Measurements from ENCODE around the gene TMEM184A. TPM values are rescaled to one million over a fixed set of nuclear protein-coding genes. Genes with fewer than 3 reads are reported as not detected.

TMEM184A gene
- total and polyA plus RNA-seq, 2 of the 8 experiments (the other 6 are each of a cell fraction or from before 2014, with no cell fraction given): 1.8 to 2.1 TPM

DNA sequence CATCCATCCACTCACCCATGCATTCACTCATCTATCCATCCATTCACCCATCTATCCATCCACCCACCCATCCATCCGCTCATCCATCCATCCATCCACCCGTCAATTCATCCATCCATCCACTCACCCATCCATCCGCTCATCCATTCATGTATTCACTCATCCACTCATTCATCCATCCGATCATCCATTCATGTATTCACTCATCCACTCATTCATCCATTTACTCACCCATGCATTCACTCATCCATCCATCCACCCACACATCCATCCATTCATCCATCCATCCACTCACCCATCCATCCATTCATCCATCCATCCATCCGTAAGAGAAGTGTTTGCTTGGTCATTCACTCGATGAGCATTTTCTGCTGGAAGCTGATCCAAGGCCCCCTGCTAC, 22.5 kb upstream of the TMEM184A start (continued):
- TF ChIP-seq, protein P1, sequence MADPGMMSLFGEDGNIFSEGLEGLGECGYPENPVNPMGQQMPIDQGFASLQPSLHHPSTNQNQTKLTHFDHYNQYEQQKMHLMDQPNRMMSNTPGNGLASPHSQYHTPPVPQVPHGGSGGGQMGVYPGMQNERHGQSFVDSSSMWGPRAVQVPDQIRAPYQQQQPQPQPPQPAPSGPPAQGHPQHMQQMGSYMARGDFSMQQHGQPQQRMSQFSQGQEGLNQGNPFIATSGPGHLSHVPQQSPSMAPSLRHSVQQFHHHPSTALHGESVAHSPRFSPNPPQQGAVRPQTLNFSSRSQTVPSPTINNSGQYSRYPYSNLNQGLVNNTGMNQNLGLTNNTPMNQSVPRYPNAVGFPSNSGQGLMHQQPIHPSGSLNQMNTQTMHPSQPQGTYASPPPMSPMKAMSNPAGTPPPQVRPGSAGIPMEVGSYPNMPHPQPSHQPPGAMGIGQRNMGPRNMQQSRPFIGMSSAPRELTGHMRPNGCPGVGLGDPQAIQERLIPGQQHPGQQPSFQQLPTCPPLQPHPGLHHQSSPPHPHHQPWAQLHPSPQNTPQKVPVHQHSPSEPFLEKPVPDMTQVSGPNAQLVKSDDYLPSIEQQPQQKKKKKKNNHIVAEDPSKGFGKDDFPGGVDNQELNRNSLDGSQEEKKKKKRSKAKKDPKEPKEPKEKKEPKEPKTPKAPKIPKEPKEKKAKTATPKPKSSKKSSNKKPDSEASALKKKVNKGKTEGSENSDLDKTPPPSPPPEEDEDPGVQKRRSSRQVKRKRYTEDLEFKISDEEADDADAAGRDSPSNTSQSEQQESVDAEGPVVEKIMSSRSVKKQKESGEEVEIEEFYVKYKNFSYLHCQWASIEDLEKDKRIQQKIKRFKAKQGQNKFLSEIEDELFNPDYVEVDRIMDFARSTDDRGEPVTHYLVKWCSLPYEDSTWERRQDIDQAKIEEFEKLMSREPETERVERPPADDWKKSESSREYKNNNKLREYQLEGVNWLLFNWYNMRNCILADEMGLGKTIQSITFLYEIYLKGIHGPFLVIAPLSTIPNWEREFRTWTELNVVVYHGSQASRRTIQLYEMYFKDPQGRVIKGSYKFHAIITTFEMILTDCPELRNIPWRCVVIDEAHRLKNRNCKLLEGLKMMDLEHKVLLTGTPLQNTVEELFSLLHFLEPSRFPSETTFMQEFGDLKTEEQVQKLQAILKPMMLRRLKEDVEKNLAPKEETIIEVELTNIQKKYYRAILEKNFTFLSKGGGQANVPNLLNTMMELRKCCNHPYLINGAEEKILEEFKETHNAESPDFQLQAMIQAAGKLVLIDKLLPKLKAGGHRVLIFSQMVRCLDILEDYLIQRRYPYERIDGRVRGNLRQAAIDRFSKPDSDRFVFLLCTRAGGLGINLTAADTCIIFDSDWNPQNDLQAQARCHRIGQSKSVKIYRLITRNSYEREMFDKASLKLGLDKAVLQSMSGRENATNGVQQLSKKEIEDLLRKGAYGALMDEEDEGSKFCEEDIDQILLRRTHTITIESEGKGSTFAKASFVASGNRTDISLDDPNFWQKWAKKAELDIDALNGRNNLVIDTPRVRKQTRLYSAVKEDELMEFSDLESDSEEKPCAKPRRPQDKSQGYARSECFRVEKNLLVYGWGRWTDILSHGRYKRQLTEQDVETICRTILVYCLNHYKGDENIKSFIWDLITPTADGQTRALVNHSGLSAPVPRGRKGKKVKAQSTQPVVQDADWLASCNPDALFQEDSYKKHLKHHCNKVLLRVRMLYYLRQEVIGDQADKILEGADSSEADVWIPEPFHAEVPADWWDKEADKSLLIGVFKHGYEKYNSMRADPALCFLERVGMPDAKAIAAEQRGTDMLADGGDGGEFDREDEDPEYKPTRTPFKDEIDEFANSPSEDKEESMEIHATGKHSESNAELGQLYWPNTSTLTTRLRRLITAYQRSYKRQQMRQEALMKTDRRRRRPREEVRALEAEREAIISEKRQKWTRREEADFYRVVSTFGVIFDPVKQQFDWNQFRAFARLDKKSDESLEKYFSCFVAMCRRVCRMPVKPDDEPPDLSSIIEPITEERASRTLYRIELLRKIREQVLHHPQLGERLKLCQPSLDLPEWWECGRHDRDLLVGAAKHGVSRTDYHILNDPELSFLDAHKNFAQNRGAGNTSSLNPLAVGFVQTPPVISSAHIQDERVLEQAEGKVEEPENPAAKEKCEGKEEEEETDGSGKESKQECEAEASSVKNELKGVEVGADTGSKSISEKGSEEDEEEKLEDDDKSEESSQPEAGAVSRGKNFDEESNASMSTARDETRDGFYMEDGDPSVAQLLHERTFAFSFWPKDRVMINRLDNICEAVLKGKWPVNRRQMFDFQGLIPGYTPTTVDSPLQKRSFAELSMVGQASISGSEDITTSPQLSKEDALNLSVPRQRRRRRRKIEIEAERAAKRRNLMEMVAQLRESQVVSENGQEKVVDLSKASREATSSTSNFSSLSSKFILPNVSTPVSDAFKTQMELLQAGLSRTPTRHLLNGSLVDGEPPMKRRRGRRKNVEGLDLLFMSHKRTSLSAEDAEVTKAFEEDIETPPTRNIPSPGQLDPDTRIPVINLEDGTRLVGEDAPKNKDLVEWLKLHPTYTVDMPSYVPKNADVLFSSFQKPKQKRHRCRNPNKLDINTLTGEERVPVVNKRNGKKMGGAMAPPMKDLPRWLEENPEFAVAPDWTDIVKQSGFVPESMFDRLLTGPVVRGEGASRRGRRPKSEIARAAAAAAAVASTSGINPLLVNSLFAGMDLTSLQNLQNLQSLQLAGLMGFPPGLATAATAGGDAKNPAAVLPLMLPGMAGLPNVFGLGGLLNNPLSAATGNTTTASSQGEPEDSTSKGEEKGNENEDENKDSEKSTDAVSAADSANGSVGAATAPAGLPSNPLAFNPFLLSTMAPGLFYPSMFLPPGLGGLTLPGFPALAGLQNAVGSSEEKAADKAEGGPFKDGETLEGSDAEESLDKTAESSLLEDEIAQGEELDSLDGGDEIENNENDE (IDR thresholded peaks at IDR 0.05; ENCODE audit: insufficient replicate concordance, low read length): no peak
- TF ChIP-seq CTBP2 (IDR thresholded peaks at IDR 0.05; ENCODE audit: borderline replicate concordance, insufficient read depth, insufficient read length, low read length) (no peak), CEBPB (IDR thresholded peaks at IDR 0.05; ENCODE audit: low read depth, low read length) (no peak), KDM1A (IDR thresholded peaks at IDR 0.05; ENCODE audit: borderline replicate concordance, low read length) (no peak), SIRT6 (IDR thresholded peaks at IDR 0.05; ENCODE audit: low read length) (no peak), NANOG (IDR thresholded peaks at IDR 0.05; ENCODE audit: insufficient read depth, low read depth, low read length, poor library complexity, severe bottlenecking) (no peak), JUND (IDR thresholded peaks at IDR 0.05; ENCODE audit: low read length) (no peak), EP300 (IDR thresholded peaks at IDR 0.05; ENCODE audit: borderline replicate concordance in 1 of 2, low read depth in 2 of 2, low read length in 2 of 2) (no peak), MAFK (IDR thresholded peaks at IDR 0.05; ENCODE audit: low read depth, low read length) (no peak)
- TF ChIP-seq, protein P2, sequence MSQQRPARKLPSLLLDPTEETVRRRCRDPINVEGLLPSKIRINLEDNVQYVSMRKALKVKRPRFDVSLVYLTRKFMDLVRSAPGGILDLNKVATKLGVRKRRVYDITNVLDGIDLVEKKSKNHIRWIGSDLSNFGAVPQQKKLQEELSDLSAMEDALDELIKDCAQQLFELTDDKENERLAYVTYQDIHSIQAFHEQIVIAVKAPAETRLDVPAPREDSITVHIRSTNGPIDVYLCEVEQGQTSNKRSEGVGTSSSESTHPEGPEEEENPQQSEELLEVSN (IDR thresholded peaks at IDR 0.05): no peak
